ENCODE results near the gene DERA.

DNA sequence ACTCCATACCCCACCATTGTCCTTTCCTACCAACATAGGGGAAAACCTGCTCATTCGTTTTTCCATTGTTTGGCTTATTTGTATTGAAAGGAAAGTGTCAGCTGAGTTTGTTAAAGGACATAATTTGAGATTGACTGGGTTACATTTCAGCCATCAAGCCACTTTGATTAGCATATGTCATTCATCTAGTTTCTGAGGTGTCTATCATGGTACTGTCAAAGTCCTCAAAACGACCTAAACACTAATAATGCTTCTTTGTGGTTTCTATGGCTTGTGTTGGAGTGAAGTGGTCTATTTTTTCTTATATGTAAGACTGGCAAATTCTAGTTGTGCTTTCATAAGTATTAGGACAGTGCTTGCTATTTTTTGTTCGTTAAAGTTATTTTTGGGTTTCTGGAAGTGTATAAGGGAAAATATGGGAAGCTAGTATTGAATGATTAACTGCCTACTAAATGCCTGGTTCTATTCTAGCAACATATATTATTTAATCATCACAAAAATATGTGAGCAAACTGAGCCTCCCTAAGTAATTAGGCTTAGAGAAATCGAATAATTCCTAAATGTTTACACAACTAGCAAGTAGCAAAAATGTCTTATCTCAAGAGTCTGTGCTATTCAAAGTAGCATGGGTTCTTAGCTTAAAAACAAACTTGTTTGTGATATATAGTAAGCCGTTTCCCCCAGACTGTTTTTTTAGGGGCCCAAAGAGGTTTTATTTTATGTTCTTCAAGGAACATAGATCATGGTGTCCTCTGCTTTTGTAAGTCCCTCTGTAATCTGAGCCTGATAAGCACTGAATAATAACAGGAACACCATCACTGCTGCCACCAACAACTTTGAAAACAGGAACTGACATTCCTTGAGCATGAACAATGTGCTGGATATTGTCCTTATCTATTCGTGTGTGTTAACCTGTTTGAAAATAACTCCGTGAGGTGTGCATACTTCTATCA lies 67.1 kb downstream of the DERA start:
- TF ChIP-seq, protein P1, sequence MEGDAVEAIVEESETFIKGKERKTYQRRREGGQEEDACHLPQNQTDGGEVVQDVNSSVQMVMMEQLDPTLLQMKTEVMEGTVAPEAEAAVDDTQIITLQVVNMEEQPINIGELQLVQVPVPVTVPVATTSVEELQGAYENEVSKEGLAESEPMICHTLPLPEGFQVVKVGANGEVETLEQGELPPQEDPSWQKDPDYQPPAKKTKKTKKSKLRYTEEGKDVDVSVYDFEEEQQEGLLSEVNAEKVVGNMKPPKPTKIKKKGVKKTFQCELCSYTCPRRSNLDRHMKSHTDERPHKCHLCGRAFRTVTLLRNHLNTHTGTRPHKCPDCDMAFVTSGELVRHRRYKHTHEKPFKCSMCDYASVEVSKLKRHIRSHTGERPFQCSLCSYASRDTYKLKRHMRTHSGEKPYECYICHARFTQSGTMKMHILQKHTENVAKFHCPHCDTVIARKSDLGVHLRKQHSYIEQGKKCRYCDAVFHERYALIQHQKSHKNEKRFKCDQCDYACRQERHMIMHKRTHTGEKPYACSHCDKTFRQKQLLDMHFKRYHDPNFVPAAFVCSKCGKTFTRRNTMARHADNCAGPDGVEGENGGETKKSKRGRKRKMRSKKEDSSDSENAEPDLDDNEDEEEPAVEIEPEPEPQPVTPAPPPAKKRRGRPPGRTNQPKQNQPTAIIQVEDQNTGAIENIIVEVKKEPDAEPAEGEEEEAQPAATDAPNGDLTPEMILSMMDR (IDR thresholded peaks at IDR 0.05; ENCODE audit: borderline replicate concordance, extremely low read depth, low read length, poor library complexity, severe bottlenecking): no peak
- TF ChIP-seq EZH2 (IDR thresholded peaks at IDR 0.05; ENCODE audit: borderline replicate concordance, low read depth, low read length, severe bottlenecking): no peak

Data from DND-41 (cell line).